HG03060 (cell line): ENCODE results near the gene NUP210.
"Not testable (repeated sequence)": the region's sequence is repeated elsewhere in the genome, so short reads cannot be mapped to it uniquely, and the experiment has no call there.

Source experiments
- ATAC-seq: cut with Tn5 transposase; IDR thresholded peaks from one replicate; pipeline ENCODE4 v1.9.1; 2021; ENCODE audit warnings: low read depth, moderate number of reproducible peaks; ENCODE audit not compliant: unreplicated experiment

Gene NUP210

GRCh38 chr3:13420045-13420830 lies at the start of gene NUP210:
Gene NUP210 (minus strand): TSS chr3:13420322. CDS start chr3:13420226, 96 bp downstream.
- ATAC-seq = no peak

GRCh38 chr3:13466781-13467180 lies 46.7 kb upstream of the NUP210 start:
- ATAC-seq = no peak

GRCh38 chr3:13465236-13465873 lies 45.2 kb upstream of the NUP210 start:
- no peak for ATAC-seq

- ATAC-seq = no peak
These were observed 43.7 kb upstream of the NUP210 start for GRCh38 chr3:13463618-13464400.

- no peak for ATAC-seq
These were observed 42.7 kb upstream of the NUP210 start for GRCh38 chr3:13462822-13463221.

GRCh38 chr3:13462125-13462629 lies 42.1 kb upstream of the NUP210 start:
- no peak for ATAC-seq

- no peak for ATAC-seq
These were observed 41.3 kb upstream of the NUP210 start for GRCh38 chr3:13461169-13462124.

- ATAC-seq = no peak
These were observed 40.2 kb upstream of the NUP210 start for GRCh38 chr3:13460341-13460736.

- ATAC-seq = no peak
These were observed 39.7 kb upstream of the NUP210 start for GRCh38 chr3:13459605-13460340.

GRCh38 chr3:13457593-13457992 lies 37.5 kb upstream of the NUP210 start:
- no peak for ATAC-seq

- no peak for ATAC-seq
These were observed 35.5 kb upstream of the NUP210 start for GRCh38 chr3:13455644-13456043.

- no peak for ATAC-seq
These were observed 32.6 kb upstream of the NUP210 start for GRCh38 chr3:13452490-13453335.

GRCh38 chr3:13451301-13451673 lies 31.2 kb upstream of the NUP210 start:
- ATAC-seq = no peak

- ATAC-seq = not testable (repeated sequence)
These were observed 22.8 kb upstream of the NUP210 start for GRCh38 chr3:13442882-13443281.

GRCh38 chr3:13440204-13440817 lies 20.2 kb upstream of the NUP210 start:
- ATAC-seq = no peak

GRCh38 chr3:13436213-13436612 lies 16.1 kb upstream of the NUP210 start:
- not testable (repeated sequence) for ATAC-seq

- no peak for ATAC-seq
These were observed 13.8 kb upstream of the NUP210 start for GRCh38 chr3:13433912-13434311.

GRCh38 chr3:13432093-13432492 lies 12.0 kb upstream of the NUP210 start:
- ATAC-seq = no peak
